GM21723 (cell line): ENCODE results near the gene SLC23A3.

Source experiments
- ATAC-seq: cut with Tn5 transposase; IDR thresholded peaks from one replicate; pipeline ENCODE4 v1.9.1; 2021; ENCODE audit warnings: mild to moderate bottlenecking, moderate library complexity; ENCODE audit not compliant: unreplicated experiment

SLC23A3 gene

GRCh38 chr2:219116776-219117646 lies 52.8 kb downstream of the SLC23A3 start:
- ATAC-seq, result no peak

DNA sequence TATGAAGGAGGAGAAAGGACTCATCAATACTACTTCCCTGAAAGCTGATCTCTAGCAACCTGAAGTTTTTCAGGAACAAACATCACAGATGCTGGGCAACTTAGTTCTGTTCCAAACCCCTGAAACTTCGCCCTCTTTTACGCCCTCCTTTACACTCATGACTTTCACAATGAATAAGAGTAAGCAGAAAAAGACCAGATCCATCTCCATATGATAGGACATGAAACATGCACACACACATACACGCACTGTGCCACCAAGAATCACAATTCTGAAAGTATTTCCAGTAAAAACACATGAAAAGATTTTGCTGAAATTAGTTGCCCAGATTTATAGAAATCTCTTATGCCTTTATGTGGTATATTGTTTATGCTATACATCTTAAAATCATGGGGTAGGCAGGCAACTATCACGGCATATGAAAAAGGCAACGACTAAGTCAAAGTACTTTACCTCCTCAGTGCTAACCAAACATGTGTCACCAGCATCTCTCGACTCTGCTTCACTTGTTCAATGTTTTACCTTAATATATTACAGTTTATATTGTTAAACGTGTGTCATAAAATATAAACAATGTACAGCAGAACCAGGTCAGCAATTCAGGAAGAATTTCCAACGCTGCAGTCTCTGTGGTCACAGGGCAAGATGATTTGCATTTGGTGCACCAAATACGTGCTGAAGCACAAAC lies 57.0 kb downstream of the SLC23A3 start:
- ATAC-seq, result no peak

DNA sequence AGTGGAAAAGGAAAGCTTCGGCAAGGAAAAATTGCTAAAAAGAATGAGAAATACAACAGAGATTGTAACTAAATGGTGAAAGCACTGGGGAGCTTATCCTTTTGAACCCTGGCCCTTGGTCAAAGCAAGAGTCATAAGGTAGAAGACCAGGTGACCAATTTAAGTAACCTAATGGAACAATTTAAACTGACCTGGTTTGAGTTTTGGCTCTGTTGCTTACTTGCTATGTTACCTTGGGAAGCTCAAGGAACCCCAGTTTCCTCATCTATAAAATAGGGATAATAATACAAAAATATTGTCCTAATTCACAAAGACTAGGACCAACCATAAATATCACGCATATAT lies 57.8 kb downstream of the SLC23A3 start:
- no peak for ATAC-seq
